Kidney epithelial cell (primary cell): ENCODE results near the gene CHD5. TPM values are rescaled to one million over a fixed set of nuclear protein-coding genes. Genes with fewer than 3 reads are reported as not detected.

ENCODE experiments used
- DNase-seq: peaks from one replicate; pipeline ENCODE4 v3.0.0-alpha.2; 2010; ENCODE audit warnings: low read depth
- H3K27me3 ChIP-seq: 2 replicates; pipeline ENCODE4 v1.6.0; 2011; ENCODE audit warnings: low read length; ENCODE audit not compliant: control insufficient read depth, insufficient read depth
- H3K36me3 ChIP-seq: 2 replicates; pipeline ENCODE4 v1.5.1; 2011; ENCODE audit warnings: low read length; ENCODE audit not compliant: control insufficient read depth, insufficient read depth
- H3K4me3 ChIP-seq: 2 replicates; pipeline ENCODE4 v1.5.1; 2011; ENCODE audit warnings: low read depth, mild to moderate bottlenecking, control low read depth, low read length
- CTCF ChIP-seq: IDR thresholded peaks from 2 replicates; pipeline ENCODE4 v1.5.1; 2011; ENCODE audit warnings: mild to moderate bottlenecking, moderate library complexity, low read length, control low read depth, inconsistent platforms; ENCODE audit not compliant: insufficient read depth, poor library complexity, severe bottlenecking
- total RNA-seq: library from RNA; depleted of rRNA; stranded (reverse); fragments of >200 nt; gene quantifications from 2 replicates; pipeline ENCODE4 v1.2.3, GENCODE V29; 2015

Gene CHD5
- total RNA-seq, 1 donor from 2014 or later: 0.08 TPM

GRCh38 chr1:6092211-6092610, 87.9 kb downstream of the CHD5 start:
- Histone ChIP-seq H3K27me3 (peaks cover 10% of the 10 kb centered on the region), H3K4me3 (no peak overlapping the region), H3K36me3 (no peaks in the 10 kb centered on the region)
- TF ChIP-seq CTCF: no peak
- DNase-seq: no peak

- Histone ChIP-seq H3K36me3 (no peaks in the 10 kb centered on the region), H3K4me3 (no peak overlapping the region), H3K27me3 (peaks cover 13% of the 10 kb centered on the region)
- no peak for DNase-seq
- no peak for TF ChIP-seq CTCF
Observed at GRCh38 chr1:6091823-6092109, 88.4 kb downstream of the CHD5 start.

GRCh38 chr1:6090996-6091822, 88.9 kb downstream of the CHD5 start:
- TF ChIP-seq CTCF: no peak
- no peaks in the 10 kb centered on the region for H3K36me3 ChIP-seq
- no peak overlapping the region for H3K4me3 ChIP-seq
- no peak for DNase-seq
- H3K27me3 ChIP-seq: peaks cover 16% of the 10 kb centered on the region

- TF ChIP-seq CTCF: no peak
- peaks cover 20% of the 10 kb centered on the region for H3K27me3 ChIP-seq
- no peaks in the 10 kb centered on the region for H3K36me3 ChIP-seq
- H3K4me3 ChIP-seq: no peak overlapping the region
- no peak for DNase-seq
Observed at GRCh38 chr1:6090288-6090687, 89.8 kb downstream of the CHD5 start.

- peaks cover 27% of the 10 kb centered on the region for H3K27me3 ChIP-seq
- no peak overlapping the region for H3K4me3 ChIP-seq
- DNase-seq: no peak
- no peak for TF ChIP-seq CTCF
- H3K36me3 ChIP-seq: no peaks in the 10 kb centered on the region
Observed at GRCh38 chr1:6088956-6089355, 91.2 kb downstream of the CHD5 start.

GRCh38 chr1:6087958-6088357, 92.2 kb downstream of the CHD5 start:
- no peak for TF ChIP-seq CTCF
- Histone ChIP-seq H3K4me3 (no peak overlapping the region), H3K36me3 (no peaks in the 10 kb centered on the region), H3K27me3 (peaks cover 36% of the 10 kb centered on the region)
- DNase-seq: no peak
